Measurements from ENCODE around the gene TRMT5.

Gene TRMT5

GRCh38 chr14:60958146-60958545 lies 22.7 kb downstream of the TRMT5 start:
- Mint-ChIP-seq H3K4me1 (peaks cover under 1% of the 10 kb centered on the region), H3K9me3 (peaks cover 63% of the 10 kb centered on the region), H3K36me3 (ENCODE audit: low read depth) (peaks cover 69% of the 10 kb centered on the region), H3K27ac (no peak overlapping the region), H3K4me3 (no peak overlapping the region), H3K27me3 (ENCODE audit: low read depth) (no peaks in the 10 kb centered on the region)
- TF ChIP-seq CTCF (IDR thresholded peaks at IDR 0.05; ENCODE audit: unreplicated experiment in 3 of 3): no peak

- peaks cover 69% of the 10 kb centered on the region for H3K36me3 Mint-ChIP-seq (ENCODE audit: low read depth)
- no peak overlapping the region for H3K4me3 Mint-ChIP-seq
- no peak for TF ChIP-seq CTCF (IDR thresholded peaks at IDR 0.05; ENCODE audit: unreplicated experiment in 3 of 3)
- H3K9me3 Mint-ChIP-seq: peaks cover 63% of the 10 kb centered on the region
- H3K27ac Mint-ChIP-seq: no peak overlapping the region
- no peaks in the 10 kb centered on the region for H3K27me3 Mint-ChIP-seq (ENCODE audit: low read depth)
- no peaks in the 10 kb centered on the region for H3K4me1 Mint-ChIP-seq
These were observed 24.2 kb downstream of the TRMT5 start for GRCh38 chr14:60956632-60957031.

- no peak for TF ChIP-seq CTCF (IDR thresholded peaks at IDR 0.05; ENCODE audit: unreplicated experiment in 3 of 3)
- Mint-ChIP-seq H3K36me3 (ENCODE audit: low read depth) (peaks cover 65% of the 10 kb centered on the region), H3K27ac (no peak overlapping the region), H3K9me3 (peaks cover 59% of the 10 kb centered on the region), H3K27me3 (ENCODE audit: low read depth) (no peaks in the 10 kb centered on the region), H3K4me1 (no peaks in the 10 kb centered on the region), H3K4me3 (no peak overlapping the region)
These were observed 24.7 kb downstream of the TRMT5 start for GRCh38 chr14:60956202-60956601.

- H3K27ac Mint-ChIP-seq: no peak overlapping the region
- H3K4me3 Mint-ChIP-seq: no peak overlapping the region
- H3K4me1 Mint-ChIP-seq: peaks cover 6% of the 10 kb centered on the region
- H3K9me3 Mint-ChIP-seq: peaks cover 23% of the 10 kb centered on the region
- H3K27me3 Mint-ChIP-seq (ENCODE audit: low read depth): no peaks in the 10 kb centered on the region
- TF ChIP-seq CTCF (IDR thresholded peaks at IDR 0.05; ENCODE audit: unreplicated experiment in 3 of 3): no peak
- H3K36me3 Mint-ChIP-seq (ENCODE audit: low read depth): peaks cover 24% of the 10 kb centered on the region
These were observed 29.0 kb downstream of the TRMT5 start for GRCh38 chr14:60951776-60952435.

- no peaks in the 10 kb centered on the region for H3K27me3 Mint-ChIP-seq (ENCODE audit: low read depth)
- H3K9me3 Mint-ChIP-seq: no peaks in the 10 kb centered on the region
- TF ChIP-seq CTCF (IDR thresholded peaks at IDR 0.05; ENCODE audit: unreplicated experiment in 3 of 3): no peak
- no peak overlapping the region for H3K4me3 Mint-ChIP-seq
- no peak overlapping the region for H3K27ac Mint-ChIP-seq
- peaks cover 39% of the 10 kb centered on the region for H3K4me1 Mint-ChIP-seq
- peaks cover 6% of the 10 kb centered on the region for H3K36me3 Mint-ChIP-seq (ENCODE audit: low read depth)
These were observed 34.1 kb downstream of the TRMT5 start for GRCh38 chr14:60946773-60947172.

- Mint-ChIP-seq H3K9me3 (no peaks in the 10 kb centered on the region), H3K27me3 (ENCODE audit: low read depth) (no peaks in the 10 kb centered on the region), H3K4me3 (no peak overlapping the region), H3K36me3 (ENCODE audit: low read depth) (peaks cover 6% of the 10 kb centered on the region), H3K4me1 (peaks cover 39% of the 10 kb centered on the region), H3K27ac (peak overlapping the region in 2 of 3 experiments; percentile 15 to 30)
- no peak for TF ChIP-seq CTCF (IDR thresholded peaks at IDR 0.05; ENCODE audit: unreplicated experiment in 3 of 3)
These were observed 34.9 kb downstream of the TRMT5 start for GRCh38 chr14:60945984-60946383.
